ENCODE results near the gene OR2V2.

GRCh38 chr5:181197326-181197951, 50.1 kb downstream of the OR2V2 start:
- TF ChIP-seq POLR2A (IDR thresholded peaks at IDR 0.05) (no peak), CTCF (IDR thresholded peaks at IDR 0.05) (no peak)
